ENCODE measurements around the gene TDRD10. TPM values are rescaled to one million over a fixed set of nuclear protein-coding genes. Genes with fewer than 3 reads are reported as not detected.
A peak's percentile ranks its signal among the peaks of the same experiment; 100 is the strongest.

Gene TDRD10
- total RNA-seq, 1 donor from 2014 or later, result 2.3 TPM

DNA sequence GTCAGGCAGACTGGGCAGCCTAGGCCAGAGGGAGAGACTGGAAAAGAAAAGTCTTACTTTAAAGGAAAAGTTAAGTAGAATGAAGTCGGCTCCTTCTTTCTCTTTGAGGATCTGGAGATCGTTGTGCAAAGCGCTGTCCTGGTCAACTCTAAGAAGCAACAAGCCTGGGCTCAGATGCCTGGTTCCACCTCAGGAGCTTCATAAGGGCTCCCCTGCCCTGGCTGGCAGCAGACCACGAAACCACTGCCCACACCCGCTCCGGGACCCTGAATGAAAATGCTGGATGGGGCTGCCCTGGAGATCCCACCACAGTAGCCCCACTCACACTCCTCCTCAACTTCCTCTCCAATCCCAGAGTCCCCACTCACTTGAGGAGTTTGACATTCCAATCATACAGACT, 50.0 kb downstream of the TDRD10 start:
- DNase-seq (ENCODE audit: low spot score), result no peak

DNA sequence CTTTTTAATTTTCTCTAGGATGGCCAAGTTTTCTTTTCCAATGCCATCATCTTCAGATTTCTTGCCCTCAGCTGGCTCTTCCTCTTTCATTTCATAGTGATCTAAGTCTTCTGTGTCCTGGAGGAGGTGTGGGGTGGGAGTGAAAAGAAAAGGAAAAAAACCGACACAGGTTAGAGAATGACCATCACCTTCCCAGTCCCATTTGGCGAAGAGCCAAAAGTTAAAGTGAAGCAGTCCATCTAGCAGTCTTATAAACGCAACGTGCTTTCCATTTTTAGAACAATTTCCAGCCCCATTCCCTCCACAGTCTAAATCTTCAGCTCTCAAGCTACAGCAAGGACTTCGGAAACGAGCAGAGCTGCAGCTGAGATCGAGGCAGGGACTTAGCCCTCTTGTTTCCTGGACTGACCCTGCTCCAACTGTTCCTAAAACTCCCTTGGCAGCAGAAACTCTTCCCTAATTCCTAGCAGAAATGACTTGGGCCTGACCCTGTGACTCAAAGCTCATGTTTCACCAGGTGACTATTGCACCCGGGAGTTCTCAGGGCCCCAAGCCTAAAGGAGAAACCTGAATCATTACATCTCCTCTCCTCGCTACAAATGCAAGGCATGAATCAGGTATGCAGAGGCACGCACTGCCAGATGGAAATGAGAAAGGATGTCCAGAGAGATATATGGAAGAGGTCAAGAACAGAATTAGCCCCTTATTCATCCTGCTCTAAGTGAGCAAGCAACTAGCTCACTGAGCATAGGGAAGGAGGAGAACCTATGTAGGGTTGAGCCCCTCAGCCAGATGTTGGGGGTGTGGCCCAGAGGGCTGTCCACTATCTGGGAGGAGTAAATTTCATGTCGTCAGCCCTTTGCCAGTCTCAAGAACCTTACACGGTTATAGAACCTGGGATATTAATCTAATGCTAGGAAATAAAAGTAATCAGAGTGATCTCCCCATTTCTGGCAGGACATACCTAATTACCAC, 51.3 kb downstream of the TDRD10 start:
- no peak for DNase-seq (ENCODE audit: low spot score)

DNA sequence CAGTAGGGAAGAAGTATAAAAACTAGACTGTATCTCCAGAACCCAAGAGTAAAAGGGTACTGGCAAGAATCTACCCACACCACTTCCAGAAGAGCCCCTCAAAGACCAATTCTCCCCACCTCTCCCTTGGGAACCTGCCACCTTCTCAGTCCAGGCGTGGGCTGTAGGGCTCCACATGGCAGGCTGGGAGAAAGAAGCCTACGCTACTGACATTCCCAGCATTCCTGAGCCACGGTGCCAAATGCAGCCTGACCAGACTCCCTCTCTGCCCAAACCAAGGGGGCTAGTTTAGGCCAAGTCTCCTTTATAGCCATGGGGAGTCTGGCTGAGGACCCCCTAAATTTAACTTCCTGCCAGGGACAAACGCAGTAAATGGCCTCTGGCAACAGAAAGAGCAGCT, 54.4 kb downstream of the TDRD10 start:
- peak; percentile 25 for DNase-seq (ENCODE audit: low spot score)

DNA sequence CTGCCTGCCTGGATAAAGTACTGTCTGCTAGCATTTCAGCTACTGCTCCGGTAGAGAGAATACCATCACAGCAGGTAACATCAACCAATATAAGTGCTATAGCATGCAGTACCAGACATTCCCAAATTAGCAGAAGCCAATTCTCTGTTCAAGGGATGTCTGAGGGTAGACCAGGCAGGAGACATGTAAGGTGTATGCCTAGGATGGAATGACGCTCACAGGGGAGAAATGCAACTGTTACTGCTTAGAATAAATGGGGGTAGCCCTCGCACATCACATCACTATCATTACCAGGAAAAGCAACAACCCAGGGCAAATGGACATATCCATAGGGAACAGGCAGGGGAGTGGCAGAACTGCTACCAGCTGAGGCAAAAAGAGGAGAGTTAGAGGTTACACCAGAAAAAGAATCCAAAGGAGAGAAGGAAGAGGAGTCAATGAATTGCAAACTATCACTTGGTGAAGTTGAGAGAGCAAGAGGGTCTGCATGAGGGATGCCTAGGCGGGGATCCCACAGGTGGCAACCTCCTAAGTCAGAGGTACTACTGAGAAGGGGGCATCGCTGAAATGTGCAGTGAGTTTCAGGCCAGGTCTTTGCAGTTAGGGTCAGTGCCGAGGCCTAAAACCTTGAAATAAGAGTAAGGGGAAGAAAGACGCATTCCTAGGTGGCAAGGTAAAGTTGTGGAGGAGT, 55.4 kb downstream of the TDRD10 start:
- DNase-seq (ENCODE audit: low spot score), result no peak

DNA sequence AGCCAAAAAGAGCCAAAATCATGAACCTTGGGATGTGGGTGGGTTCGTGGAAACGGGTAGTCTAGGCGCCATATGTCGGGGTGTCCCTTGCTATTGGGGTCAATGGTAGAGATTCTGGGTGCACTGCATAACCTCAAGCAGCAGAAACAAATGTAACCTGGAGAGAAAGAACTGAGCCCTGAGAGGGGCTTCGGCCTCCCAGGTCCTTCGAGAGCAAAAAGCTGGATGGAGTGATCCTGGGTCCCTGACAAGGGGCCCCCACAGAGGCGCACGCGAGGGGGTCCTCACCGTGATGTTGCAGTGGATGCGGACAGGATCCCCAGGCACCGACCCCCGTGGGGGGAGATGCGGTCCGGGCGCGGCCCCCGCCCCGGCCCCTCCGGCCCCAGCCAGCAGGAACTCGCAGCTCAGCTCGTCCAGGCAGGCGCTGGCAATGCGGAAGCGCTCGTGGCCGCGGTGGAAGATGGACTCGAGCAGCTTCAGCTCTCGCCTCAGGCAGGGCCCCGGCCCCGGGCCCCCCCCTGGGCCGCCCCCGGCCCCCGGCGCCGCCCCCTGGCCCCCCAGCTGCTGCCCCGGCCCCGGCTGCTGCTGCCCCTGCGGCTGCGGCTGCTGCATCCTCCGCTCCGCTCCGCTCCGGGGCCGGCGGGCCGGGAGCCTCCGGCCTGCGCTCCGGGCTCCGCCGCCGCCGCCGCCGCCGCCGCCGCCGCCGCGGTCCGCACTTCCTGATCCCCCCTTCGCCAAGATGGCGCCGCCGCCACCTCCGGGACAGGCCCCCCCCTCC, 56.1 kb downstream of the TDRD10 start, which contains the start of gene UBE2Q1:
Gene UBE2Q1 (minus strand): TSS at position 724 of the 781 bp plus-strand sequence. CDS start 109 bp downstream, at position 615.
- peak; percentile 49 for DNase-seq (ENCODE audit: low spot score)

DNA sequence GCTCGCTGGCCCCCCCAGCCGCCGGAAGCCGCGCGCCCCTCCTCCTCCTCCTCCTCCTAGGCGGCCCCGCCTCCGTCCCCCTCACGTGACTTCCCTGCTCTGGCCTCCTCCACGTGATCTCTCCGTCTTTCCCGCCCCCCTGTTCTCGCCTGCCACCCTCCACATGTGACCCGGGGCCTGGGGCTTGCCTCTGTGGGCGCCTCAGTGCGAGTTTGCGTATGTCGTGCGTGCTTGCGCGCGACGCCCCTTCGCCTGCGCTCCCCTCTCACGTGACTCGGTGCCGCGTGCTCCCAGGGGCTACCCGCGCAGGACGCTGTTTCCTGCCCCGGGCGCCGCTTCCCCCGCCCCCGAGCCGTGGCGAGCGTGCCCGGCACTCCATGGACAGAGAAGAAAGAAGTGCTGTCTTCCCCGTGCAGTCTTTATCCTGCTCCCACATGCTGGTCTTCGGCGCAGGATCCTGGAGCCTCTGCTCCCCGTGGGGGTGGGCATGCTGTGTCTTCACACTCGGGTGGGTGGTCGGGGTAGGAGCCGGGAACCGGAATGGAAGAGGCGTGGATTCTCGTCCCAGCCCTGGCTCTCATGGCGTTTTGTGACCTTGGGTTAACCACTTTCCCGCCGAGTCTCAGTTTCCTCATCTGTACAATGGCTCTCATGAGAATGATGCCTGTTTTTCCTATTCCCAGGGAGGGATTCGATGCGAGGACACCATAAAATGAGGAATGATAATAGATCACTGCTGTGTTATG, 56.9 kb downstream of the TDRD10 start:
- peak; percentile 99 for DNase-seq (ENCODE audit: low spot score)

DNA sequence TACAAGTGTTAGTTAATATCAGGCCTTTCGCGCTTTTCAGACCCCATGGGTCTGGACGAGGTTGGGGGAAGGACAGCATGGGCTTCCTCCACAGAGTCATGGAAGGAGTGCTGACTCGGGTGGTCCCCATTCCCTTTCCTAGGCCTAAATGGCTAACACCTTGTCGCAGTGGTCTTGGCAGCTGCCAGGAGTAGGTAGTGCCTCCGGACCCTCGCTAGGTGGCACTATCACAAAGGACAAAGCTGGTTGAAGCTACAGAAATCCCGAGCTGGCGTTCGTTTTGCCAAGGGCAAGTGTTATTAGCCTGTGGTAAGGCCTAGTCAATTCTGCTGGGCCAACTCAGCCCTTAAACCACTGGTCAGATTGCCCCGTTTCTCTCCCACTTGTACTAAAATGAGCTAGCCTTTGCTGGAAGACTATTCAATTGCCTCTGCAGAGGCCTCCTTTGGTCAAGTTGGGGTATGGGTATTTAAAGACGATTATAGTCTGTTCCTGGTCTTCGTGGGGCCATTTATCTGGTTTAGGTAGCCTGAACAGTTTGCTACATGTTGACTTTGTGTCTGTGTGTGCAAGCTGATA, 57.5 kb downstream of the TDRD10 start:
- peak; percentile 89 for DNase-seq (ENCODE audit: low spot score)

DNA sequence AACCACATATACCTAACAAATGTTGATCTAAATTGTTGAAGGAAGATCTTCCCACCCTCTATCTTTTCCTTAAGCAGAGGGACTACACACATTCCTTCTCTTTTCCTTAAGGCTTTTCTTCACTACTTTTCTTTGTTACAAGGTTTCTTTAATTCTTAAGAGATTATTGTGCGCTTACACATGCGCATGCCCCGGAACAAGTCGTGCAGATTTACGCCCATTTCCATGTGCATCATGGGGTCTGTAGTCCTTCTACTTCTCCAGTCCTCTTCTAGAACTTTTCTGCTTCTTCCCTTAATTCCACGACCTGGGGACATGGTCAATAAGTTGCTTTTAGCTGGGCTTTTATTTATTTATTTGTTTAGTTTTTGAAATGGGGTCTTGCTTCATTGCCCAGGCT, 63.9 kb downstream of the TDRD10 start:
- DNase-seq (ENCODE audit: low spot score), result no peak

DNA sequence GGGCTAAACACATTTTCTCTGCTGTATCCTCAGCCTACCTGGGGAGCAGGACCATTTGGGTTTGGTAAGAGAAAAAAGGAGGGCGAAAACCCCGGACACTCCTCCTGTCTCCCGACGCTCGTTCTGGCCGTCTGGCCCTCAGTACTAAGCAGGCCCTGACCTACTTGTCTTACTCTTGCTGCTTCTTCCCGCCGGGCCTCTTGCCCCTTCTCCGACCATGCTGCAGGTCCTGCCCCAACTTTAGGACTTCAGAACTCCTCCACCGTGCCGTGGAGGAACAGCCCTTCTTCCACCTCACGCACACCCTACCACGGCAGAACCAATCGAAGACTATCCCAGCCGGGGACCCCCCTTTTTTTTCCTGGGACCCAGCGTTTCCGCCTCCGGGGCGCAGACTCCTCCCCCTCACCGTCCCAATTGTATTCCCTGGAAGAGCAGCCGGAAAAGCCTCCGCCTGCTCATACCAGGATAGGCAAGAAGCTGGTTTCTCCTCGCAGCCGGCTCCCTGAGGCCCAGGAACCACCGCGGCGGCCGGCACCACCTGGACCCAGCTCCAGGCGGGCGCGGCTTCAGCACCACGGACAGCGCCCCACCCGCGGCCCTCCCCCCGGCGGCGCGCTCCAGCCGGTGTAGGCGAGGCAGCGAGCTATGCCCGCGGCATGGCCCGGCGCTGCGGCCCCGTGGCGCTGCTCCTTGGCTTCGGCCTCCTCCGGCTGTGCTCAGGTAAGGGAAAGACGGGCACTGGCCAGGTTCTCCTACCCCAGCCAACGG, 65.6 kb downstream of the TDRD10 start, which contains the start of gene CHRNB2:
Gene CHRNB2 (plus strand): TSS at position 393 of the 771 bp plus-strand sequence. CDS start 267 bp downstream, at position 660.
- DNase-seq (ENCODE audit: low spot score), result peak; percentile 70

DNA sequence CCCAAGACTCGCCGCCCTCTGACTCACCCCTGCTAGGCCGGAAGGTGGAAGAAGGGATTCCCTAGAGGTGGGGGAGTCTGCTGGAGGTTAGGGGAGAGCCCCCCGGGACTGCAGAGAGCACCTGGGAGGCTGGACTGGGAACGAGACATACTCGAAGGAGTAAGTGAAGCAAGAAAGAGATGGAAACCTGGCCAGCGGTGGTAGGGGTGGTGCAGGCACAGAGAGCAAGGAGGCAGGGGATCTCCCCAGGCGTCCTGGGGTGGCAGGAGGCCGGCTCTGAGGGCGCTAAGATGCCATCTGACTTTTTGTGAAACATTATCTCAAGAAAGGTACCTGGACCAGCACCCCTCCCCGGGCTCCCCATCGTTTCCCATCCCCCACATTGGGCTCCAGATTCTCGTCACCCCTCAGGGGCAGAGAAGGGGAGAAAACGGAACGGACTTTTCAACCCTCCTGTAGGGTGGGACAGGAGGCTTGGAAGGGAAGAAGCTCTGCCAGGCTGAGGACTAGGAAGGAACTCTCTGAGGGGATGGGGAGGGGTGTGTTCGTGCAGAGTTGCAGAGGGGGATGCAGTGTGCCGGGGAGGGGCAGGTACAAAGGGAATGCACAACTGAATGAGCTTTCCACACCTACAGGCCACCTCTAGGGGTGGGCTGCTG, 66.3 kb downstream of the TDRD10 start:
- DNase-seq (ENCODE audit: low spot score), result no peak

DNA sequence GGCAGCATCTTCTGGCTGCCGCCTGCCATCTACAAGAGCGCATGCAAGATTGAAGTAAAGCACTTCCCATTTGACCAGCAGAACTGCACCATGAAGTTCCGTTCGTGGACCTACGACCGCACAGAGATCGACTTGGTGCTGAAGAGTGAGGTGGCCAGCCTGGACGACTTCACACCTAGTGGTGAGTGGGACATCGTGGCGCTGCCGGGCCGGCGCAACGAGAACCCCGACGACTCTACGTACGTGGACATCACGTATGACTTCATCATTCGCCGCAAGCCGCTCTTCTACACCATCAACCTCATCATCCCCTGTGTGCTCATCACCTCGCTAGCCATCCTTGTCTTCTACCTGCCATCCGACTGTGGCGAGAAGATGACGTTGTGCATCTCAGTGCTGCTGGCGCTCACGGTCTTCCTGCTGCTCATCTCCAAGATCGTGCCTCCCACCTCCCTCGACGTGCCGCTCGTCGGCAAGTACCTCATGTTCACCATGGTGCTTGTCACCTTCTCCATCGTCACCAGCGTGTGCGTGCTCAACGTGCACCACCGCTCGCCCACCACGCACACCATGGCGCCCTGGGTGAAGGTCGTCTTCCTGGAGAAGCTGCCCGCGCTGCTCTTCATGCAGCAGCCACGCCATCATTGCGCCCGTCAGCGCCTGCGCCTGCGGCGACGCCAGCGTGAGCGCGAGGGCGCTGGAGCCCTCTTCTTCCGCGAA, 69.4 kb downstream of the TDRD10 start:
- DNase-seq (ENCODE audit: low spot score), result no peak

DNA sequence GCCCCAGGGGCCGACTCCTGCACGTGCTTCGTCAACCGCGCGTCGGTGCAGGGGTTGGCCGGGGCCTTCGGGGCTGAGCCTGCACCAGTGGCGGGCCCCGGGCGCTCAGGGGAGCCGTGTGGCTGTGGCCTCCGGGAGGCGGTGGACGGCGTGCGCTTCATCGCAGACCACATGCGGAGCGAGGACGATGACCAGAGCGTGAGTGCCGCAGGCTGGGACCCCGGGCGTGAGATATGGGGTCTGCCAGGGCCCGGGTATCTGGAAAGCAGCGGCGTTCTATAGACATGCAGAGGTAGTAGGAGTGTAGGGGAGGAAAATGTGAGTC, 69.9 kb downstream of the TDRD10 start:
- DNase-seq (ENCODE audit: low spot score), result no peak

DNA sequence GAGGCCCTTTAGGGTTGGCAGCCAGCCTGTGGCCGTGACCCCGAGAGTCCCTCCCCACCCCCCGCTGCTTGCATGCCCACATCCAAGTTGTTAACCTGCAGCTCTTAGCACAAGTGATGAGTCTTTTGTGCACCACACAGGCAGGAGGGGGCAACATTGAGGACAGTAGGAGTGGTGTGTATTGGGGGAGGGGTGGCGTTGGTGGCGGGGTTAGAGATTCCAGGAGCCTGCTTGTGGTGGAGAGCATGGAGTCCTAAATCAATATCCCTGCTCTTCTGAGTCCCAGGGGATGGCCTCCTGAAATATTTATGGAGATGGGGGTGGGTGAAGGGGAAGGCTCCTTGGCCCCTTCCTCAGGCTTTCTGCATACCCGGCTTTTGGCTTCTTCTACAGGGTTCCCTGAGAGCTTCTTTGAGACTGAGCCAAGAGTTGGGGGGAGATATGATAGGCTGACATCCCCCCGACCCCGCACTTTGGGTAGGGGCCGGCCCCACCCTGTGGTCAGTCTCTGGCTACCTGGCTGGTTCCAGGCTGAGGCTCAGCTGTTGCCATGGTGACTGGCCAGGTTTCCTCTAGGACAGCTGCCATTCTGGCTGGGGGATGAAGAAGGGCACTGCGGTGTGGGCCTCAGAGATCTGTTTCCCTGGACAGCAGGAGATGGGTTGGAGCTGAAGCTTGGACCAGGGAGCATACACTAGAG, 70.6 kb downstream of the TDRD10 start:
- DNase-seq (ENCODE audit: low spot score), result no peak

DNA sequence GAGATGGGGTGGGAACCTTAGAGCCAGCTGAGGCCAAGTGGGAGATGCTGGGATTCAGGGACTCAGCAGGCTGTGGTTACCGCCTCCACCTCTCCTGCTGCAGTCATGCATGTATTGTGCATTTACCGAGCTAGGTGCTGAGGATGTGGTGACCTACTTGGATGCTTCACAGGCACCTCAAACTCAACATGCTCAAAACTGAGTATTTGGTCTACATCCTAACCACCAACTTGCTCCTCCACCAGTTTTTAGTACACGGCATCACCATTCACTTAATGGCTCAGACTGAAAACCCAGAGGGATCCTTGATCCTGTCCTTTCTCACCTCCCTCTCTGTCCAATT, 71.1 kb downstream of the TDRD10 start:
- DNase-seq (ENCODE audit: low spot score), result no peak

DNA sequence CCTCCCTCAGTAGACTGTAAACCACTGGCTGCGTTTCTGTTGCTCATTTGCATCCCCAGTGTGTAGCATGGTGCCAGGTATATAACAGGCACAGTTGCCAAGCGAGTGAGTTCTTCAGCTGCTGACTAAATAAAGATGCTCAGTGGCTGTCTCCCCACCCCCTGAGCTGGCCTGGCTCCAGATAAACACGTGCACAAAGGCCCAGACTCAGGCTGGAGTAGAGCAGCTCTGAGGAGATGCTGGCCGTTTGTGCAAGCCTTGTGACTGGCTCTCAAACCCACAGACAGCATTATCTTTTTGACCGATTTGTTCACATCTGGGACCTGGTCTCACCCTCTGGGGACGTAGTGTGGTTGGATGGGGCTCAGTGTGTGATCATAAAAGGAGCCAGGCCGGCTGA, 72.7 kb downstream of the TDRD10 start:
- no peak for DNase-seq (ENCODE audit: low spot score)

DNA sequence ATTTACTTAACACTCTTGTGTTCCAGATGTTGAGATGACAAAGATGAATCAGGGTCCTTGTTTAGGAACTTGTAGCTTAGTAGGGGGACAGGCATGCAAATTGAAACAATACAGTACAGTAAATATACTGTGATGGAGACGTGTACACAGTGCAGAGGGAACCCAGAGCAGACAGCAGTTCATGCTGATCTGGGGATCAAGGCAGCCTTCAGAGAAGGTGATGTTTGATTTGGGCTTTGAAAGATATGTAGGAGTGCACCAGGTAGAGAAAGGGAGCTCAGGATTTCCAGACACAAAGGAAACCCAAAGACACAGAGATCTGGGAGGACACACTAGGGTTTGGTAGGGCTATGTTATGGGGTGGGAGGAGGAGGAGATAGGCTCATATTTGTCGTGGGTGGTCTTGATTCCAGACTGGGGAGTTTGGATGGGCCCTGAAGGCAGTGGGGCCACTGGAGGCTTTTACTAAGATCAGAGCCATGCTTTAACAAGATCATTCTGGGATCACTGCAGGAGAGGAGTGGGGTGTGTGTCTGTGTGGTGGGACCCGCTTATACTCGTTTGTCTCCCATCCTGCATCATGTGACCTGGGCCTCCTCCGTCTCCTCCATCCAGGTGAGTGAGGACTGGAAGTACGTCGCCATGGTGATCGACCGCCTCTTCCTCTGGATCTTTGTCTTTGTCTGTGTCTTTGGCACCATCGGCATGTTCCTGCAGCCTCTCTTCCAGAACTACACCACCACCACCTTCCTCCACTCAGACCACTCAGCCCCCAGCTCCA, 73.3 kb downstream of the TDRD10 start:
- no peak for DNase-seq (ENCODE audit: low spot score)

DNA sequence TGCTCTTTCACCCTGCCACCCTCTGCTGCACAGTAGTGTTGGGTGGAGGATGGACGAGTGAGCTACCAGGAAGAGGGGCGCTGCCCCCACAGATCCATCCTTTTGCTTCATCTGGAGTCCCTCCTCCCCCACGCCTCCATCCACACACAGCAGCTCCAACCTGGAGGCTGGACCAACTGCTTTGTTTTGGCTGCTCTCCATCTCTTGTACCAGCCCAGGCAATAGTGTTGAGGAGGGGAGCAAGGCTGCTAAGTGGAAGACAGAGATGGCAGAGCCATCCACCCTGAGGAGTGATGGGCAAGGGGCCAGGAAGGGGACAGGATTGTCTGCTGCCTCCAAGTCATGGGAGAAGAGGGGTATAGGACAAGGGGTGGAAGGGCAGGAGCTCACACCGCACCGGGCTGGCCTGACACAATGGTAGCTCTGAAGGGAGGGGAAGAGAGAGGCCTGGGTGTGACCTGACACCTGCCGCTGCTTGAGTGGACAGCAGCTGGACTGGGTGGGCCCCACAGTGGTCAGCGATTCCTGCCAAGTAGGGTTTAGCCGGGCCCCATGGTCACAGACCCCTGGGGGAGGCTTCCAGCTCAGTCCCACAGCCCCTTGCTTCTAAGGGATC, 74.0 kb downstream of the TDRD10 start:
- no peak for DNase-seq (ENCODE audit: low spot score)
